ENCODE data around the gene FBXW7. TPM values are rescaled to one million over a fixed set of nuclear protein-coding genes. Genes with fewer than 3 reads are reported as not detected.

FBXW7 gene
- polyA plus RNA-seq, 1 donor = 35.8 TPM

- DNase-seq = no peak
Observed at GRCh38 chr4:152277333-152277732, 258.6 kb downstream of the FBXW7 start.

GRCh38 chr4:152273343-152273742, 262.5 kb downstream of the FBXW7 start:
- no peak for DNase-seq

Other genes starting within 250 kb of the FBXW7 start
- gene TMEM154, start 143.9 kb upstream of the FBXW7 start, polyA plus RNA-seq (ENCODE audit: insufficient read length) = 0.83 TPM
- gene TIGD4, start 243.6 kb upstream of the FBXW7 start, polyA plus RNA-seq (ENCODE audit: insufficient read length) = 1.6 TPM
- gene ARFIP1, start 243.9 kb upstream of the FBXW7 start, polyA plus RNA-seq (ENCODE audit: insufficient read length) = 18.8 TPM

All from hindlimb muscle (tissue), 1 donor.